Fibroblast of skin of left biceps (primary cell): ENCODE measurements around the gene ING5.

Source experiments
- DNase-seq, 2 experiments: peaks; one replicate each; pipeline ENCODE4 v3.0.0-alpha.2; 2013; ENCODE audit warnings: low read depth in 2 of 2

Gene ING5

GRCh38 chr2:241776336-241777169 is 74.7 kb downstream of the ING5 start, which contains the start of gene GAL3ST2:
GAL3ST2 (plus strand) TSS chr2:241776822; CDS start chr2:241776956, 134 bp downstream.
- no peak for DNase-seq

- no peak for DNase-seq
Measured at GRCh38 chr2:241777170-241777685, 75.4 kb downstream of the ING5 start.

GRCh38 chr2:241777686-241778627 is 76.1 kb downstream of the ING5 start:
- DNase-seq, result no peak
